HTERT RPE-1 (cell line): ENCODE results near the gene HDGFL2.

Experiments used
- in situ Hi-C: fragments of 300-500 bp; cut with MboI; formaldehyde crosslinking; loops from 4 replicates; pipeline ENCODE4 v1.14.3; 2020; ENCODE audit warnings: low sequenced_read_pairs

The HDGFL2 gene

GRCh38 chr19:4550479-4551050 lies 78.5 kb downstream of the HDGFL2 start:
- in situ Hi-C loops: no loop called here
